PC-3 (cell line): Measurements from ENCODE around the gene SMG6. TPM values are rescaled to one million over a fixed set of nuclear protein-coding genes. Genes with fewer than 3 reads are reported as not detected.

Experiments
- ATAC-seq: fragments of 200-7000 bp; cut with Tn5 transposase; 2 replicates; pipeline ENCODE4 v1.9.1; 2020; ENCODE audit warnings: mild to moderate bottlenecking, moderate library complexity
- BruUV-seq: library from RNA; stranded (reverse); fragments of 400-500 nt; replicated peaks from 2 replicates; lab custom pipeline; 2021; lab: Mats Ljungman, UMichigan
- CTCF ChIA-PET: fragments of 300-600 bp; sonication (Branson Sonifier 250); formaldehyde crosslinking; loops from one replicate; lab custom pipeline; 2022; ENCODE audit warnings: antibody characterized with exemption; lab: Charles Lee
- POLR2A ChIA-PET: fragments of 300-600 bp; sonication (Branson Sonifier 250); formaldehyde crosslinking; loops from one replicate; lab custom pipeline; 2022; ENCODE audit warnings: antibody characterized with exemption; ENCODE audit not compliant: unreplicated experiment; lab: Charles Lee
- DNase-seq: peaks from one replicate; pipeline ENCODE4 v3.0.0-alpha.2; 2015
- H2AFZ ChIP-seq: fragments of 300-600 bp; sonication (generic); 2 replicates; pipeline ENCODE4 v1.6.0; 2016; ENCODE audit warnings: antibody characterized with exemption, low read length
- H3F3A ChIP-seq: fragments of 300-600 bp; sonication (generic); one replicate; pipeline ENCODE4 v1.6.0; 2017; ENCODE audit warnings: antibody characterized with exemption, low read length, control low read depth, mild to moderate bottlenecking; ENCODE audit not compliant: unreplicated experiment
- H3K27ac ChIP-seq: fragments of 300-600 bp; sonication (generic); 2 replicates; pipeline ENCODE4 v1.5.1; 2016; ENCODE audit warnings: mild to moderate bottlenecking, low read length
- H3K27me3 ChIP-seq: fragments of 300-600 bp; sonication (generic); 2 replicates; pipeline ENCODE4 v1.6.1; 2016; ENCODE audit warnings: low read length, mixed read lengths
- H3K36me3 ChIP-seq: fragments of 300-600 bp; sonication (generic); 2 replicates; pipeline ENCODE4 v1.6.1; 2016; ENCODE audit warnings: low read depth, mixed run types, low read length, mixed read lengths
- H3K4me1 ChIP-seq: fragments of 300-600 bp; sonication (generic); 2 replicates; pipeline ENCODE4 v1.5.1; 2016; ENCODE audit warnings: low read length; ENCODE audit not compliant: insufficient read depth
- H3K4me2 ChIP-seq: fragments of 300-600 bp; sonication (generic); 2 replicates; pipeline ENCODE4 v1.6.0; 2016; ENCODE audit warnings: low read length
- H3K4me3 ChIP-seq: fragments of 300-600 bp; sonication (generic); 2 replicates; pipeline ENCODE4 v1.5.1; 2016; ENCODE audit warnings: mild to moderate bottlenecking, low read length, mixed read lengths
- H3K79me2 ChIP-seq: fragments of 300-600 bp; sonication (generic); 2 replicates; pipeline ENCODE4 v1.6.1; 2017; ENCODE audit warnings: low read length, mixed read lengths
- H3K9ac ChIP-seq: fragments of 300-600 bp; sonication (generic); 2 replicates; pipeline ENCODE4 v1.6.0; 2016; ENCODE audit warnings: mild to moderate bottlenecking, low read length
- H3K9me2 ChIP-seq: fragments of 300-600 bp; sonication (generic); replicated peaks from 2 replicates; pipeline ENCODE4 v1.6.1; 2016; ENCODE audit warnings: mixed run types, low read length, mixed read lengths
- H3K9me3 ChIP-seq: fragments of 300-600 bp; sonication (generic); 2 replicates; pipeline ENCODE4 v1.6.1; 2016; ENCODE audit warnings: low read length, mixed read lengths
- H4K20me1 ChIP-seq: fragments of 300-600 bp; sonication (generic); 2 replicates; pipeline ENCODE4 v1.6.1; 2016; ENCODE audit warnings: low read length, mixed read lengths
- CTCF ChIP-seq: fragments of 300-600 bp; sonication (generic); conservative IDR thresholded peaks from 2 replicates; pipeline ENCODE4 v1.5.1; 2017; ENCODE audit warnings: antibody characterized with exemption, low read depth, mild to moderate bottlenecking, low read length
- EZH2 ChIP-seq: fragments of 300-600 bp; sonication (generic); IDR thresholded peaks from one replicate; pipeline ENCODE4 v1.6.1; 2017; ENCODE audit warnings: antibody characterized with exemption, mild to moderate bottlenecking, low read length; ENCODE audit not compliant: unreplicated experiment
- EZH2phosphoT487 ChIP-seq: fragments of 300-600 bp; sonication (generic); IDR thresholded peaks from 2 replicates; pipeline ENCODE4 v1.6.1; 2018; ENCODE audit warnings: mild to moderate bottlenecking, antibody characterized with exemption, low read length, borderline replicate concordance
- intact Hi-C: fragments of 100-400 bp; cut with micrococcal nuclease; formaldehyde crosslinking; loops from 2 replicates; pipeline ENCODE4 v1.9.0; 2023
- total RNA-seq: library from RNA; depleted of rRNA; stranded (reverse); fragments of >200 nt; gene quantifications from 2 replicates; pipeline ENCODE4 v1.2.3, GENCODE V29; 2014

SMG6 gene
- total RNA-seq, 1 experiment from 2014 or later = 13.4 TPM

GRCh38 chr17:2136241-2136640 is 167.3 kb downstream of the SMG6 start:
- ChIA-PET CTCF (no interaction called here), POLR2A (interaction anchor here (0.6 kb wide), 1 partner anchor 271 kb away, joined by 7 read pairs; no protein-coding TSS in a partner anchor)
- intact Hi-C loops = no loop called here
- Histone ChIP-seq H4K20me1 (no peaks in the 10 kb centered on the region), H3K9me2 (no peaks in the 10 kb centered on the region), H2AFZ (no peak overlapping the region), H3K79me2 (no peaks in the 10 kb centered on the region), H3F3A (no peaks in the 10 kb centered on the region), H3K27me3 (no peaks in the 10 kb centered on the region), H3K9me3 (no peaks in the 10 kb centered on the region), H3K4me1 (no peaks in the 10 kb centered on the region), H3K4me2 (no peak overlapping the region), H3K4me3 (no peak overlapping the region), H3K36me3 (no peaks in the 10 kb centered on the region), H3K9ac (no peak overlapping the region), H3K27ac (no peak overlapping the region)
- TF ChIP-seq EZH2 (no peak), CTCF (no peak), EZH2phosphoT487 (no peak)
- ATAC-seq (no peak), DNase-seq (no peak)
- BruUV-seq = no TSS peak

- H3K9me2 ChIP-seq = no peaks in the 10 kb centered on the region
- no TSS peak for BruUV-seq
- no peaks in the 10 kb centered on the region for H3K79me2 ChIP-seq
- TF ChIP-seq EZH2phosphoT487 (no peak), CTCF (no peak), EZH2 (no peak)
- no peaks in the 10 kb centered on the region for H3K36me3 ChIP-seq
- no peaks in the 10 kb centered on the region for H3K4me1 ChIP-seq
- H3K27ac ChIP-seq = no peak overlapping the region
- H3K27me3 ChIP-seq = no peaks in the 10 kb centered on the region
- no peaks in the 10 kb centered on the region for H3F3A ChIP-seq
- ChIA-PET CTCF (no interaction called here), POLR2A (no interaction called here)
- no peaks in the 10 kb centered on the region for H4K20me1 ChIP-seq
- no peak overlapping the region for H2AFZ ChIP-seq
- H3K9me3 ChIP-seq = no peaks in the 10 kb centered on the region
- H3K4me3 ChIP-seq = no peak overlapping the region
- no peak overlapping the region for H3K9ac ChIP-seq
- no peak for DNase-seq
- ATAC-seq = no peak
- intact Hi-C loops = no loop called here
- H3K4me2 ChIP-seq = no peak overlapping the region
These were observed 175.6 kb downstream of the SMG6 start for GRCh38 chr17:2128011-2128410.

- intact Hi-C loops = no loop called here
- CTCF ChIA-PET = no interaction called here
- DNase-seq = no peak
- no TSS peak for BruUV-seq
- Histone ChIP-seq H3F3A (no peaks in the 10 kb centered on the region), H3K36me3 (no peaks in the 10 kb centered on the region), H4K20me1 (no peaks in the 10 kb centered on the region), H3K27me3 (no peaks in the 10 kb centered on the region), H3K79me2 (no peaks in the 10 kb centered on the region), H3K9ac (no peak overlapping the region), H3K9me3 (no peaks in the 10 kb centered on the region), H3K4me1 (no peaks in the 10 kb centered on the region), H3K27ac (no peak overlapping the region), H3K9me2 (no peaks in the 10 kb centered on the region), H2AFZ (no peak overlapping the region), H3K4me3 (no peak overlapping the region), H3K4me2 (no peak overlapping the region)
- TF ChIP-seq CTCF = no peak
- TF ChIP-seq EZH2phosphoT487 = no peak
- TF ChIP-seq EZH2 = no peak
- ATAC-seq = no peak
- POLR2A ChIA-PET = no interaction called here
These were observed 178.5 kb downstream of the SMG6 start for GRCh38 chr17:2125013-2125535.
